GM19468 (cell line): ENCODE data around the gene ONECUT1.
"Not testable (repeated sequence)": the region's sequence is repeated elsewhere in the genome, so short reads cannot be mapped to it uniquely, and the experiment has no call there.

Experiments
- ATAC-seq: cut with Tn5 transposase; IDR thresholded peaks from one replicate; pipeline ENCODE4 v1.9.1; 2021; ENCODE audit warnings: mild to moderate bottlenecking, moderate library complexity, moderate number of reproducible peaks; ENCODE audit not compliant: unreplicated experiment; ENCODE audit errors: extremely low read depth

The ONECUT1 gene

GRCh38 chr15:52790169-52790708 lies at the start of gene ONECUT1:
ONECUT1 (minus strand) TSS chr15:52790336; CDS start chr15:52789884, 452 bp downstream.
- peak; percentile 13 for ATAC-seq

- no peak for ATAC-seq
These were observed 44.2 kb upstream of the ONECUT1 start for GRCh38 chr15:52834379-52834778.

GRCh38 chr15:52824169-52824942 lies 34.2 kb upstream of the ONECUT1 start:
- ATAC-seq = not testable (repeated sequence)

- no peak for ATAC-seq
These were observed 32.3 kb upstream of the ONECUT1 start for GRCh38 chr15:52822475-52822874.

- ATAC-seq = no peak
These were observed 29.1 kb upstream of the ONECUT1 start for GRCh38 chr15:52819253-52819652.

GRCh38 chr15:52815899-52816298 lies 25.8 kb upstream of the ONECUT1 start:
- not testable (repeated sequence) for ATAC-seq

- no peak for ATAC-seq
These were observed 18.9 kb upstream of the ONECUT1 start for GRCh38 chr15:52808996-52809395.

- ATAC-seq = no peak
These were observed 18.3 kb upstream of the ONECUT1 start for GRCh38 chr15:52808441-52808840.

GRCh38 chr15:52806284-52806655 lies 16.1 kb upstream of the ONECUT1 start:
- ATAC-seq = no peak

- ATAC-seq = no peak
These were observed 15.5 kb upstream of the ONECUT1 start for GRCh38 chr15:52805351-52806283.

GRCh38 chr15:52804526-52805081 lies 14.5 kb upstream of the ONECUT1 start:
- no peak for ATAC-seq

GRCh38 chr15:52803467-52804306 lies 13.6 kb upstream of the ONECUT1 start:
- no peak for ATAC-seq

- ATAC-seq = no peak
These were observed 13.0 kb upstream of the ONECUT1 start for GRCh38 chr15:52803108-52803466.

GRCh38 chr15:52802110-52802509 lies 12.0 kb upstream of the ONECUT1 start:
- no peak for ATAC-seq

- ATAC-seq = no peak
These were observed 11.6 kb upstream of the ONECUT1 start for GRCh38 chr15:52801748-52802085.

GRCh38 chr15:52800828-52801747 lies 11.0 kb upstream of the ONECUT1 start:
- ATAC-seq = no peak

GRCh38 chr15:52799145-52799811 lies 9.1 kb upstream of the ONECUT1 start:
- ATAC-seq = no peak

- no peak for ATAC-seq
These were observed 8.5 kb upstream of the ONECUT1 start for GRCh38 chr15:52798529-52799101.
